Small intestine (tissue), 7 donors: ENCODE measurements around the gene PUS10. TPM values are rescaled to one million over a fixed set of nuclear protein-coding genes. Genes with fewer than 3 reads are reported as not detected.

Experiments
- DNase-seq, 2 donors: peaks; one replicate each; pipeline versions ENCODE4 v3.0.0 to v3.0.0-alpha.2; 2013
- FAIRE-seq: peaks from 2 replicates; lab custom pipeline; 2012; peaks lifted over from hg19 to GRCh38; lab: Jason Lieb, UNC
- H3K27ac ChIP-seq, 3 donors: one replicate each; pipeline ENCODE4 v1.5.1; 2013; ENCODE audit warnings: low read length in 2 of 3, mild to moderate bottlenecking in 2 of 3, control low read depth in 1 of 3, inconsistent platforms in 1 of 3, low read depth in 1 of 3, moderate library complexity in 1 of 3
- H3K27me3 ChIP-seq, 3 donors: one replicate each; pipeline ENCODE4 v1.6.1; 2013; ENCODE audit warnings: low read length in 3 of 3, inconsistent platforms in 1 of 3; ENCODE audit not compliant: control insufficient read depth in 3 of 3, insufficient read depth in 3 of 3
- H3K36me3 ChIP-seq, 3 donors: one replicate each; pipeline ENCODE4 v1.6.1; 2013; ENCODE audit warnings: low read length in 3 of 3, inconsistent platforms in 1 of 3, low read depth in 1 of 3, mild to moderate bottlenecking in 1 of 3, moderate library complexity in 1 of 3; ENCODE audit not compliant: control insufficient read depth in 3 of 3, insufficient read depth in 2 of 3
- H3K4me1 ChIP-seq, 3 donors: one replicate each; pipeline ENCODE4 v1.6.1; 2013; ENCODE audit warnings: low read length in 2 of 3, inconsistent platforms in 1 of 3, low read depth in 1 of 3, mild to moderate bottlenecking in 1 of 3, moderate library complexity in 1 of 3; ENCODE audit not compliant: control insufficient read depth in 3 of 3, insufficient read depth in 2 of 3
- H3K4me3 ChIP-seq, 3 donors: one replicate each; pipeline ENCODE4 v1.5.1; 2013; ENCODE audit warnings: low read length in 3 of 3, control low read depth in 1 of 3, inconsistent platforms in 1 of 3, low read depth in 1 of 3, mild to moderate bottlenecking in 1 of 3, moderate library complexity in 1 of 3
- H3K9me3 ChIP-seq, 2 donors: one replicate each; pipeline ENCODE4 v1.6.1; 2013; ENCODE audit warnings: low read depth in 1 of 2, low read length in 1 of 2; ENCODE audit not compliant: control insufficient read depth in 2 of 2, insufficient read depth in 1 of 2
- WGBS, 3 donors: extraction: QIAGEN DNeasy Blood & Tissue Kit; methylation state at CpG; one replicate each; pipeline ENCODE4 v1.1.7; 2013; 5-methylcytosine and 5-hydroxymethylcytosine counted together
- polyA plus RNA-seq, 4 donors: library from polyadenylated mRNA; stranded (reverse) in 3 of 4; unstranded in 1 of 4; fragments of 200-250 nt in 3 of 4; fragments of 120-200 nt in 1 of 4; gene quantifications; one replicate each; pipeline versions ENCODE4 v1.2.1 to v1.2.3, GENCODE V29; 2013
- donor health status: healthy with polysubstance abuse.
- donor health status: control.
- donor health status: control.
- donor health status: Bipolar disorder and iron deficiency.
- donor health status: healthy.

PUS10 gene
- polyA plus RNA-seq, 4 donors = 4.6 to 16.7 (median 9.3) TPM

- Histone ChIP-seq H3K4me1 (no peaks in the 10 kb centered on the region), H3K27me3 (no peaks in the 10 kb centered on the region), H3K9me3 (no peaks in the 10 kb centered on the region), H3K27ac (no peak overlapping the region), H3K4me3 (no peak overlapping the region), H3K36me3 (peaks cover 3 to 24% (median 12%) of the 10 kb centered on the region in 3 donors)
- DNase-seq (no peak), FAIRE-seq (no peak)
- 84 to 89% (median 84%) methylated on average over 6 of the region's 6 CpGs for WGBS, 3 donors
Observed at GRCh38 chr2:60948926-60949579, 69.0 kb downstream of the PUS10 start.

- no peak for FAIRE-seq
- H3K27ac ChIP-seq = no peak overlapping the region
Observed at GRCh38 chr2:60948161-60948560, 69.9 kb downstream of the PUS10 start.

DNA sequence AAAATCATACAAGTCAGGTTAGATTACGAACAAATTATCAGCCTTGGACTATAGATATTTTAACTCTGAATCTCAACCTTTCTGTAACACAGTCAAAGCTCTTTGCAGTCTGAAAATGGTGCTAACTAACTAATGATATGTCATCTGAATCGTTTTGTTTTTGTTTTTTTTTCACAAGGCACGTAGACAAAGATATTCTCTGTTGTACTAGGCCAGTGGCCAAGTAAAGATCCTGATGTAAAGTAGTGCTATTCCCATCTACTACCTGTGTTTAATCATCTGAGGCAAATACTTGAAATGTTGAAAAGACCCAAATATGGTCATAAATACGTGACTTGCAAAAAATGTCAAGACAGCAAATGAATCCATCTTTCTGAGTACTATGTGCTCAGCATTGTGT lies 71.0 kb downstream of the PUS10 start:
- H3K9me3 ChIP-seq = no peaks in the 10 kb centered on the region
- 85 to 91% (median 87%) methylated on average over 4 of the region's 4 CpGs for WGBS, 3 donors
- peaks cover 3 to 26% (median 9%) of the 10 kb centered on the region in 3 donors for H3K36me3 ChIP-seq
- no peaks in the 10 kb centered on the region for H3K27me3 ChIP-seq
- no peak overlapping the region for H3K4me3 ChIP-seq
- FAIRE-seq = no peak
- H3K4me1 ChIP-seq = no peaks in the 10 kb centered on the region
- DNase-seq = no peak
- H3K27ac ChIP-seq = no peak overlapping the region

More at GRCh38 chr2:60948161-60948560, 69.9 kb downstream of the PUS10 start:
- WGBS, 3 donors = 93 to 95% (median 94%) methylated on average over 8 of the region's 8 CpGs
- DNase-seq = no peak
- H3K27me3 ChIP-seq = no peaks in the 10 kb centered on the region
- peaks cover 3 to 26% (median 8%) of the 10 kb centered on the region in 3 donors for H3K36me3 ChIP-seq
- H3K9me3 ChIP-seq = no peaks in the 10 kb centered on the region
- no peak overlapping the region for H3K4me3 ChIP-seq
- H3K4me1 ChIP-seq = no peaks in the 10 kb centered on the region

DNA sequence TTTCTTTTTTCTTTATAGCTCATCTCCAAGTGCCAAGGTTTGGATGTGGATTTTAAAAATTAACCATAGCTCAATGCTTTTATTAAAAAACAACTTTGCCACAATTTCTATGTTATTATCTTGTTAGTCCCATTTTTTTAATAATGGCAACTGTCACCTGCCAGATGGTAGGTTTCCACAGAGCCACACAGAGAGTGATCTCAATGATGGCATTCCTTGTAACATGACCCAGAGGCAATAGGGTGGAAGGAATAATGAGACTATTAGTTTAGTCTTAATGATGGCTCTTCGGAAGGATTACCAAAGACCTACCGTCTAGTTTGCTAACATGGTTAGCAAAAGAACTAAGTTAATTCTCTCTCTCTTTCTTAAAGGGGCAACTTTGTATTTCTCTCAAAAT lies 72.7 kb downstream of the PUS10 start:
- WGBS, 3 donors = 88 to 99% (median 98%) methylated on average over 2 of the region's 2 CpGs
- H3K36me3 ChIP-seq = peaks cover 3 to 17% (median 12%) of the 10 kb centered on the region in 3 donors
- no peak for DNase-seq
- no peaks in the 10 kb centered on the region for H3K4me1 ChIP-seq
- no peak for FAIRE-seq
- no peak overlapping the region for H3K4me3 ChIP-seq
- H3K27me3 ChIP-seq = no peaks in the 10 kb centered on the region
- H3K27ac ChIP-seq = no peak overlapping the region
- no peaks in the 10 kb centered on the region for H3K9me3 ChIP-seq

DNA sequence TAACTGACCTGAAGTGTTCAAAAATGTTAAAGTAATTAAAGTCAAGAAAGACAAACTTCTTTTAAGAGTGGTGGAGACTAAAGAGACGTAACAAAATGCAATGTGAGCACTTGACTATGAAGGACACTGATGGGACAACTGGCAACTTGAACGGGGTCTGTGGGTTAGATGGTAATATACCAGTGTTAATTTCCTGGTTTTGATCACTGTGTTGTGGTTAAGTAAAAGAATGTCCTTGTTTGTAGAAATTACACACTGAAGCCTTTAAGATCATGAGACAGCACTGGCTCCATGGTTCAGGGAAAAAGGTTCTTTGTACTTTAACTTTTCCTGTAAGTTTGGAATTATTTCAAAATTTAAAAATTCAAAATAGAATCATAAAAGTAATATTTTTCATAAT lies 78.4 kb downstream of the PUS10 start:
- DNase-seq (no peak), FAIRE-seq (peak; percentile 33)
- H3K4me1 ChIP-seq = no peaks in the 10 kb centered on the region
- no peak overlapping the region for H3K4me3 ChIP-seq
- peaks cover 0 to 27% (median 4%) of the 10 kb centered on the region in 3 donors for H3K36me3 ChIP-seq
- no peaks in the 10 kb centered on the region for H3K9me3 ChIP-seq
- no peaks in the 10 kb centered on the region for H3K27me3 ChIP-seq
- no peak overlapping the region for H3K27ac ChIP-seq
- WGBS, 3 donors = 77 to 83% (median 82%) methylated on average over 2 of the region's 2 CpGs

GRCh38 chr2:60938301-60938700 lies 79.8 kb downstream of the PUS10 start:
- Histone ChIP-seq H3K4me1 (no peaks in the 10 kb centered on the region), H3K27me3 (no peaks in the 10 kb centered on the region), H3K36me3 (peaks cover 0 to 24% (median 4%) of the 10 kb centered on the region in 3 donors), H3K9me3 (no peaks in the 10 kb centered on the region), H3K4me3 (no peak overlapping the region), H3K27ac (no peak overlapping the region)
- no peak for FAIRE-seq
- WGBS, 3 donors = 95 to 99% (median 98%) methylated on average over 7 of the region's 7 CpGs
- no peak for DNase-seq

DNA sequence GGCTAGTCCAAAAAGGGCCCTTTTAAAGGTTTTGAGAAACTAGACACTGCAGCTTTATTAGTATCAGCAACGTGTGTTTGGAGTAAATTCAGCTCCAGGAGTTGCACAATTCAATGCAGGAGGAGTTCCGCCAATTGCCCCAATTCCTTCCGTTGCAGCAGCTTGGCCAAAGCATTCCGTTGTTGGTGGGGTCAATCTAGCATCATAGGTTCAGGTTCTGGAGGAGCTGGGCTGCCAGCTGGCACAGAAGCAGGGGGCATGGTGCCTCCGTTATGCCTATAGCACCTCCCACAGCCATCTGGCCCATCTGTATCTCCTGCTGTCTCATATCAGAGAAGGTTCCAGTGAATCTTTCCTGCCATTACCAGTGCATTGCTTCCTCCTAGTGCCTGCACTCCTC lies 81.3 kb downstream of the PUS10 start:
- FAIRE-seq = no peak
- Histone ChIP-seq H3K4me3 (no peak overlapping the region), H3K4me1 (no peaks in the 10 kb centered on the region), H3K27me3 (no peaks in the 10 kb centered on the region), H3K9me3 (no peaks in the 10 kb centered on the region), H3K36me3 (peaks cover 0 to 24% (median 3%) of the 10 kb centered on the region in 3 donors), H3K27ac (no peak overlapping the region)
- DNase-seq = no peak
- WGBS, 3 donors = 87 to 96% (median 91%) methylated on average over 5 of the region's 5 CpGs

GRCh38 chr2:60934165-60934722 lies 83.8 kb downstream of the PUS10 start:
- DNase-seq = peak in 1 of 2 donors; percentile 4
- H3K27me3 ChIP-seq = no peaks in the 10 kb centered on the region
- no peak for FAIRE-seq
- H3K9me3 ChIP-seq = no peaks in the 10 kb centered on the region
- no peak overlapping the region for H3K4me3 ChIP-seq
- 50 to 81% (median 79%) methylated on average over 2 of the region's 2 CpGs for WGBS, 3 donors
- H3K27ac ChIP-seq = peak overlapping the region in 1 of 3 donors; percentile 58
- H3K4me1 ChIP-seq = no peaks in the 10 kb centered on the region
- peaks cover 0 to 26% (median 0%) of the 10 kb centered on the region in 3 donors for H3K36me3 ChIP-seq
